Suprapubic skin (tissue), 3 donors: Measurements from ENCODE around the gene HIVEP3.

Experiments used
- CTCF ChIP-seq, 2 donors: fragments of 200-600 bp in 1 of 2; fragments of 450-650 bp in 1 of 2; sonication (generic) in 1 of 2; IDR thresholded peaks; one replicate each; pipeline ENCODE4 v1.5.1; 2016 to 2019; ENCODE audit warnings: antibody characterized with exemption in 2 of 2, mild to moderate bottlenecking in 1 of 2, moderate library complexity in 1 of 2
- POLR2A ChIP-seq, 2 donors: fragments of 450-650 bp; IDR thresholded peaks; one replicate each; pipeline ENCODE4 v1.6.1; 2017; ENCODE audit warnings: antibody characterized with exemption in 2 of 2, mild to moderate bottlenecking in 2 of 2, moderate library complexity in 2 of 2

GRCh38 chr1:41958015-41958673 lies 39.4 kb upstream of the HIVEP3 start:
- TF ChIP-seq POLR2A (IDR thresholded peaks at IDR 0.05) (no peak), CTCF (IDR thresholded peaks at IDR 0.05) (no peak)
